H9 (cell line): ENCODE results near the gene OOSP1. TPM values are rescaled to one million over a fixed set of nuclear protein-coding genes. Genes with fewer than 3 reads are reported as not detected.

Experiments
- DNase-seq: peaks from one replicate; pipeline ENCODE4 v3.0.0-alpha.2; 2017
- H2AFZ ChIP-seq: one replicate; pipeline ENCODE4 v1.6.1; 2013; ENCODE audit warnings: mild to moderate bottlenecking, low read length, control low read depth, moderate library complexity
- H2AK5ac ChIP-seq: 2 replicates; pipeline ENCODE4 v1.6.1; 2013; ENCODE audit warnings: low read length, control low read depth, mixed read lengths; ENCODE audit not compliant: insufficient read length
- H2BK120ac ChIP-seq: one replicate; pipeline ENCODE4 v1.6.1; 2013; ENCODE audit warnings: low read depth, mild to moderate bottlenecking, low read length, control low read depth, inconsistent platforms; ENCODE audit not compliant: poor library complexity, severe bottlenecking
- H2BK12ac ChIP-seq: 2 replicates; pipeline ENCODE4 v1.6.1; 2013; ENCODE audit warnings: low read length, control low read depth, mixed read lengths, low read depth; ENCODE audit not compliant: insufficient read length
- H2BK15ac ChIP-seq: 2 replicates; pipeline ENCODE4 v1.6.1; 2013; ENCODE audit warnings: low read depth, low read length, control low read depth
- H2BK20ac ChIP-seq: one replicate; pipeline ENCODE4 v1.6.1; 2013; ENCODE audit warnings: low read depth, mild to moderate bottlenecking, low read length, control low read depth, inconsistent platforms; ENCODE audit not compliant: poor library complexity, severe bottlenecking
- H2BK5ac ChIP-seq: 2 replicates; pipeline ENCODE4 v1.6.1; 2013; ENCODE audit warnings: low read length, control low read depth, mixed read lengths; ENCODE audit not compliant: insufficient read length
- H3K14ac ChIP-seq: 2 replicates; pipeline ENCODE4 v1.6.1; 2013; ENCODE audit warnings: low read length, control low read depth; ENCODE audit not compliant: insufficient read depth
- H3K18ac ChIP-seq: 2 replicates; pipeline ENCODE4 v1.6.1; 2013; ENCODE audit warnings: low read depth, mild to moderate bottlenecking, mixed read lengths, low read length, control low read depth; ENCODE audit not compliant: insufficient read length
- H3K23ac ChIP-seq: 2 replicates; pipeline ENCODE4 v1.6.1; 2013; ENCODE audit warnings: low read length, control low read depth, mixed read lengths, low read depth; ENCODE audit not compliant: insufficient read length
- H3K23me2 ChIP-seq: 2 replicates; pipeline ENCODE4 v1.6.1; 2013; ENCODE audit warnings: low read depth, mild to moderate bottlenecking, mixed read lengths, low read length, control low read depth; ENCODE audit not compliant: insufficient read length, poor library complexity, severe bottlenecking
- H3K27ac ChIP-seq: 2 replicates; pipeline ENCODE4 v1.5.1; 2013; ENCODE audit warnings: low read length, control low read depth, mixed read lengths, low read depth; ENCODE audit not compliant: insufficient read length
- H3K27me3 ChIP-seq: 2 replicates; pipeline ENCODE4 v1.6.1; 2013; ENCODE audit warnings: low read length, control low read depth, inconsistent platforms; ENCODE audit not compliant: insufficient read depth
- H3K4ac ChIP-seq: 2 replicates; pipeline ENCODE4 v1.6.1; 2013; ENCODE audit warnings: low read depth, mild to moderate bottlenecking, control low read depth, inconsistent platforms, low read length, moderate library complexity
- H3K4me1 ChIP-seq: 2 replicates; pipeline ENCODE4 v1.6.1; 2013; ENCODE audit warnings: low read length, control low read depth, inconsistent platforms; ENCODE audit not compliant: insufficient read depth
- H3K4me2 ChIP-seq: 2 replicates; pipeline ENCODE4 v1.6.1; 2013; ENCODE audit warnings: low read length, control low read depth, mixed read lengths; ENCODE audit not compliant: insufficient read length, insufficient read depth
- H3K56ac ChIP-seq: 2 replicates; pipeline ENCODE4 v1.6.1; 2013; ENCODE audit warnings: low read depth, mild to moderate bottlenecking, mixed read lengths, low read length, control low read depth; ENCODE audit not compliant: insufficient read length
- H3K79me1 ChIP-seq: 2 replicates; pipeline ENCODE4 v1.6.1; 2013; ENCODE audit warnings: low read depth, mild to moderate bottlenecking, moderate library complexity, low read length, control low read depth, inconsistent platforms; ENCODE audit not compliant: insufficient read depth, poor library complexity, severe bottlenecking
- H3K79me2 ChIP-seq: 2 replicates; pipeline ENCODE4 v1.6.1; 2013; ENCODE audit warnings: low read length, control low read depth, inconsistent platforms; ENCODE audit not compliant: insufficient read depth
- H3K9ac ChIP-seq: 2 replicates; pipeline ENCODE4 v1.6.1; 2013; ENCODE audit warnings: low read length, control low read depth, mixed read lengths; ENCODE audit not compliant: insufficient read length; ENCODE audit errors: extremely low read depth
- H3K9me3 ChIP-seq: one replicate; pipeline ENCODE4 v1.6.1; 2013; ENCODE audit warnings: low read depth, low read length, inconsistent platforms; ENCODE audit not compliant: control insufficient read depth
- H3T11ph ChIP-seq: one replicate; pipeline ENCODE4 v1.6.1; 2013; ENCODE audit warnings: mild to moderate bottlenecking, low read length, control low read depth, inconsistent platforms
- H4K20me1 ChIP-seq: one replicate; pipeline ENCODE4 v1.6.1; 2013; ENCODE audit not compliant: control insufficient read depth, insufficient read length, insufficient read depth
- H4K5ac ChIP-seq: 2 replicates; pipeline ENCODE4 v1.6.1; 2013; ENCODE audit warnings: low read depth, mild to moderate bottlenecking, mixed read lengths, low read length, control low read depth; ENCODE audit not compliant: insufficient read length
- H4K8ac ChIP-seq: replicated peaks from 2 replicates; pipeline ENCODE4 v1.6.1; 2013; ENCODE audit warnings: low read length, control low read depth, mixed read lengths, low read depth; ENCODE audit not compliant: insufficient read length
- H4K91ac ChIP-seq: 2 replicates; pipeline ENCODE4 v1.6.1; 2013; ENCODE audit warnings: low read depth, mild to moderate bottlenecking, moderate library complexity, mixed read lengths, low read length, control low read depth; ENCODE audit not compliant: insufficient read length
- H3K27ac Mint-ChIP-seq, 3 experiments: 2 replicates in 2 of 3; 3 replicates in 1 of 3; pipeline ENCODE4 v1.8.0; 2020 to 2021; ENCODE audit warnings: mixed read lengths in 3 of 3, mild to moderate bottlenecking in 1 of 3, moderate library complexity in 1 of 3
- H3K27me3 Mint-ChIP-seq: 2 replicates; pipeline ENCODE4 v1.8.0; 2021; ENCODE audit warnings: low read depth, mild to moderate bottlenecking, moderate library complexity, mixed read lengths
- H3K36me3 Mint-ChIP-seq, 3 experiments: 2 replicates in 2 of 3; 3 replicates in 1 of 3; pipeline ENCODE4 v1.8.0; 2020 to 2021; ENCODE audit warnings: low read depth in 3 of 3, mixed read lengths in 3 of 3; ENCODE audit not compliant: insufficient read depth in 1 of 3
- H3K4me1 Mint-ChIP-seq, 2 experiments: 2 replicates each; pipeline ENCODE4 v1.8.0; 2020; ENCODE audit warnings: mixed read lengths in 2 of 2
- H3K4me3 Mint-ChIP-seq, 2 experiments: 2 replicates in 1 of 2; 3 replicates in 1 of 2; pipeline ENCODE4 v1.8.0; 2020 to 2021; ENCODE audit warnings: mild to moderate bottlenecking in 2 of 2, mixed read lengths in 2 of 2, moderate library complexity in 1 of 2
- H3K9me3 Mint-ChIP-seq, 2 experiments: 2 replicates in 1 of 2; 3 replicates in 1 of 2; pipeline ENCODE4 v1.8.0; 2020; ENCODE audit warnings: mild to moderate bottlenecking in 2 of 2, mixed read lengths in 2 of 2, moderate library complexity in 1 of 2
- CTCF ChIP-seq: fragments of 200-600 bp; sonication (generic); conservative IDR thresholded peaks from 3 replicates; pipeline ENCODE4 v1.8.0; 2021; ENCODE audit warnings: antibody characterized with exemption, mild to moderate bottlenecking
- WGBS: extraction: QIAGEN DNeasy Blood & Tissue Kit; methylation state at CpG from one replicate; pipeline ENCODE4 v1.1.7; 2013; ENCODE audit warnings: missing lambda C conversion rate, low lambda C conversion rate, mixed read lengths; ENCODE audit not compliant: insufficient read length; ENCODE audit errors: extremely low coverage; 5-methylcytosine and 5-hydroxymethylcytosine counted together
- total RNA-seq: library from RNA; stranded (reverse); gene quantifications from 2 replicates; pipeline ENCODE4 v1.2.1, GENCODE V29; 2021

Gene OOSP1
- total RNA-seq, 1 experiment from 2014 or later, result not detected

GRCh38 chr11:59967677-59968394, 29.6 kb downstream of the OOSP1 start:
- no peak for TF ChIP-seq CTCF
- Mint-ChIP-seq H3K27me3 (no peaks in the 10 kb centered on the region), H3K4me1 (peaks cover 18% of the 10 kb centered on the region in 2 experiments), H3K27ac (no peak overlapping the region), H3K36me3 (no peaks in the 10 kb centered on the region), H3K4me3 (no peak overlapping the region), H3K9me3 (no peaks in the 10 kb centered on the region)
- no peak overlapping the region for H2AFZ ChIP-seq
- no peak overlapping the region for H4K91ac ChIP-seq
- no peaks in the 10 kb centered on the region for H3K9me3 ChIP-seq
- no peak overlapping the region for H3K4ac ChIP-seq
- H3T11ph ChIP-seq, result no peak overlapping the region
- no peaks in the 10 kb centered on the region for H3K79me1 ChIP-seq
- H3K79me2 ChIP-seq, result no peaks in the 10 kb centered on the region
- no peak overlapping the region for H3K27ac ChIP-seq
- no peak overlapping the region for H2AK5ac ChIP-seq
- no peak overlapping the region for H2BK15ac ChIP-seq
- H3K14ac ChIP-seq, result no peak overlapping the region
- WGBS, result no CpG with 5 or more reads among the region's 3 CpGs
- no peak overlapping the region for H3K23ac ChIP-seq
- H2BK12ac ChIP-seq, result no peak overlapping the region
- H4K5ac ChIP-seq, result no peak overlapping the region
- no peak overlapping the region for H2BK20ac ChIP-seq
- no peak overlapping the region for H2BK120ac ChIP-seq
- H3K56ac ChIP-seq, result no peak overlapping the region
- H3K4me1 ChIP-seq, result peaks cover 4% of the 10 kb centered on the region; the same call in 1 of the 2 replicates
- H3K27me3 ChIP-seq, result no peaks in the 10 kb centered on the region
- no peak for DNase-seq
- no peaks in the 10 kb centered on the region for H4K20me1 ChIP-seq
- H4K8ac ChIP-seq, result no peak overlapping the region
- no peaks in the 10 kb centered on the region for H3K23me2 ChIP-seq
- H2BK5ac ChIP-seq, result no peak overlapping the region
- no peak overlapping the region for H3K18ac ChIP-seq
- H3K9ac ChIP-seq, result no peak overlapping the region
- H3K4me2 ChIP-seq, result no peak overlapping the region
